GM20000 (cell line): ENCODE results near the gene MTARC1.

Source experiments
- DNase-seq: peaks from one replicate; pipeline ENCODE4 v3.0.0; 2012; ENCODE audit warnings: low spot score
- CTCF ChIP-seq: IDR thresholded peaks from 2 replicates; pipeline ENCODE4 v1.5.1; 2012; ENCODE audit warnings: mild to moderate bottlenecking, control low read depth; ENCODE audit errors: extremely low read depth, missing control alignments

Gene MTARC1

GRCh38 chr1:220819467-220820026, 32.8 kb downstream of the MTARC1 start:
- no peak for DNase-seq
- no peak for TF ChIP-seq CTCF

- TF ChIP-seq CTCF: no peak
- DNase-seq: no peak
These were observed 37.6 kb downstream of the MTARC1 start for GRCh38 chr1:220824031-220824989.

DNA sequence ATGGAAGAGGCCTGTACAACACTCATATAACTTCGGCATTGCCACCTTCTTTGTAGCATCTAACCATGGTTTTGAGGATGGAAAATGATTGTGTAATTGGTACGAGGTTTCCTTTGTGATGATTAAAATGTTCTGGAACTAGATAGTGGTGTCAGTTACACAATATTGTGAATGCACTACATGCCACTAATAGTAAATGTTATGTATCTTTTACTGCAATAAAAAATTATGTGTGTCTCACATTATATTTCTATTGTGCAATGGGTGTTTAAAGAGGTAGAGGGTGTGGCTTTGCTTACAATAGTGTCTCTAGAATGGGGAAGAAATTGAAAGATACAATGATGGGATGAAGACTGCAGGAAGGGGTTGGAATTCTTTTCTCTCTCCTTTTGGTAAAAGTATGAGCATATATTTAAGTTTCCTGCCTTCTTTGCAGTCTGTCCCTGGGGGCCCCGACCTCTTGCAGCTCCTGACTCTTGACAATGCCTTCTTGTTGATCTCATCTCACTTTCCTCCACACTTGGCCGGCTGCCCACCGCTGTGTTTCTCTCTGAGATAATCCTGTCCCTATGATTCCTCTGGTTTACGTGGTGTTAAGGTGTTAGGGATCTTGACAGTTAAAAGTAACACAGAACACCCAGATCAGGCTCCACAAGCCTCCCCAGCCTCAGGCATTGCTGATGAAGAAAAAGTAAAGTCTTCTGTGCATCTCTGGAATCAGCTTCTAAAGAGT, 39.3 kb downstream of the MTARC1 start:
- DNase-seq: no peak
- TF ChIP-seq CTCF: no peak

DNA sequence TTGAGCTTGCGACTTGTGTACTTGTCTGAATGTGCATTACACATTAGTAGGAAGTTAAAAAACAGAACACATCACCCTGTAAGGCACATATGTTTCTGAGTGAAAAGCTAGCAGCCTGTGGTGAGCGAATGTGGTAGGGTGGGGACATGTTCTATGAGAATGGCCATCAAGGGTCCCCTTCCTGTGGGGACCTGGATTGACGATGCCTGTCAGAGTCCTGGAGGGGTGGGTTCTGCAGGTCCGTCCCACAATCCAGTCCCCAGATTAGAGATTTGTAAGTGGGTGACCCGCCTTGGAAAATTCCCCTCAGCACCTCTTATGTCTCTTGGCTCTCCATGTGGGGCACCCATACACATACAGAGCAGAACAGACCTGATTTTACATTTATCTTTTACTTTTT, 40.0 kb downstream of the MTARC1 start:
- DNase-seq: no peak
- TF ChIP-seq CTCF: no peak

- DNase-seq: no peak
- no peak for TF ChIP-seq CTCF
These were observed 40.9 kb downstream of the MTARC1 start for GRCh38 chr1:220827445-220828178.

DNA sequence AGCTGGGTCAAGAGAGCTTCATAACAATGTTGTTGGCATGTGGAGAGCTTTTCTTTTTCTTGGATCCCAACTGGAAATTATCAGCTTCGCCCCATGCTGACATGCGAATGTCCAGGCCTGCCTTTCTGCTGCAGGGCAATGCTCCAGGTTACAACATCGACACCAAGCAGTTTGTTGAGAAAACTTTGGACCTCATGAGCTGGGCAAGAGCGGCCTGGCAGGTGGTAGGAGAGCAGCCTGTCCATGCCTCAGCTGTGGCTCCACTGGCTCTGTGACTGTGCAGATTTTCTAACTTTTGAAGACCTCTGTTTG, 41.4 kb downstream of the MTARC1 start:
- DNase-seq: no peak
- no peak for TF ChIP-seq CTCF
